ENCODE results near the gene CCSER2.

Gene CCSER2

GRCh38 chr10:84291384-84291783 lies 37.0 kb upstream of the CCSER2 start:
- no peak for TF ChIP-seq CSRNP3 (CRISPR knock-in tag; IDR thresholded peaks at IDR 0.05)
- no peak for TF ChIP-seq ZC3H10 (CRISPR knock-in tag; IDR thresholded peaks at IDR 0.05)
- TF ChIP-seq CSDC2 (CRISPR knock-in tag; IDR thresholded peaks at IDR 0.05) = peak; percentile 98
- peak; percentile 68 for TF ChIP-seq ISL1 (CRISPR knock-in tag; IDR thresholded peaks at IDR 0.05)
- TF ChIP-seq PATZ1 (CRISPR knock-in tag; IDR thresholded peaks at IDR 0.05; ENCODE audit: borderline replicate concordance) = no peak
- peak; percentile 88 for TF ChIP-seq ZFP3 (CRISPR knock-in tag; IDR thresholded peaks at IDR 0.05)
- 0 out of 2 replicates have a peak, but pooled peaks have one; percentile 32 for TF ChIP-seq ZFP30 (CRISPR knock-in tag; IDR thresholded peaks at IDR 0.05)
- peak; percentile 60; the same call in 1 of the 2 replicates for TF ChIP-seq TSHZ2 (CRISPR knock-in tag; IDR thresholded peaks at IDR 0.05)
- TF ChIP-seq TCF4 (CRISPR knock-in tag; IDR thresholded peaks at IDR 0.05; ENCODE audit: borderline replicate concordance) = no peak
- 0 out of 2 replicates have a peak, but pooled peaks have one; percentile 60 for TF ChIP-seq PPARA (CRISPR knock-in tag; IDR thresholded peaks at IDR 0.05; ENCODE audit: borderline replicate concordance)
- TF ChIP-seq ESRRG (CRISPR knock-in tag; IDR thresholded peaks at IDR 0.05) = no peak
- peak; percentile 98 for TF ChIP-seq SNAI2 (CRISPR knock-in tag; IDR thresholded peaks at IDR 0.05)
- no peak for TF ChIP-seq ARNTL (CRISPR knock-in tag; IDR thresholded peaks at IDR 0.05; ENCODE audit: borderline replicate concordance, low read depth)
- no peak for TF ChIP-seq CREB5 (CRISPR knock-in tag; IDR thresholded peaks at IDR 0.05; ENCODE audit: low read depth)
- peak; percentile 68 for ATAC-seq

GRCh38 chr10:84292502-84292901 lies 35.9 kb upstream of the CCSER2 start:
- ATAC-seq = no peak
- no peak for TF ChIP-seq TCF4 (CRISPR knock-in tag; IDR thresholded peaks at IDR 0.05; ENCODE audit: borderline replicate concordance)
- TF ChIP-seq ARNTL (CRISPR knock-in tag; IDR thresholded peaks at IDR 0.05; ENCODE audit: borderline replicate concordance, low read depth) = no peak
- no peak for TF ChIP-seq PPARA (CRISPR knock-in tag; IDR thresholded peaks at IDR 0.05; ENCODE audit: borderline replicate concordance)
- TF ChIP-seq CREB5 (CRISPR knock-in tag; IDR thresholded peaks at IDR 0.05; ENCODE audit: low read depth) = no peak

- no peak for TF ChIP-seq CSRNP3 (CRISPR knock-in tag; IDR thresholded peaks at IDR 0.05)
- no peak for TF ChIP-seq POU6F1 (CRISPR knock-in tag; IDR thresholded peaks at IDR 0.05; ENCODE audit: borderline replicate concordance, low read depth)
- no peak for TF ChIP-seq ZNF70 (CRISPR knock-in tag; IDR thresholded peaks at IDR 0.05)
- TF ChIP-seq ZFP30 (CRISPR knock-in tag; IDR thresholded peaks at IDR 0.05) = no peak
- ATAC-seq = no peak
These were observed 35.2 kb upstream of the CCSER2 start for GRCh38 chr10:84293171-84293570.

Data from SK-N-SH treated with all-trans-retinoic acid at 6 μM for 48 hours (cell line).